AG08396 (cell line): ENCODE results near the gene ZNF236.
"Not testable (repeated sequence)": the region's sequence is repeated elsewhere in the genome, so short reads cannot be mapped to it uniquely, and the experiment has no call there.

Experiments used
- DNase-seq: peaks from one replicate; pipeline ENCODE4 v3.0.0; 2012; ENCODE audit warnings: low spot score, mixed read lengths

The ZNF236 gene

GRCh38 chr18:77005651-77006195 lies 183.4 kb downstream of the ZNF236 start:
- no peak for DNase-seq

- no peak for DNase-seq
Observed at GRCh38 chr18:77006305-77007175, 184.2 kb downstream of the ZNF236 start.

DNA sequence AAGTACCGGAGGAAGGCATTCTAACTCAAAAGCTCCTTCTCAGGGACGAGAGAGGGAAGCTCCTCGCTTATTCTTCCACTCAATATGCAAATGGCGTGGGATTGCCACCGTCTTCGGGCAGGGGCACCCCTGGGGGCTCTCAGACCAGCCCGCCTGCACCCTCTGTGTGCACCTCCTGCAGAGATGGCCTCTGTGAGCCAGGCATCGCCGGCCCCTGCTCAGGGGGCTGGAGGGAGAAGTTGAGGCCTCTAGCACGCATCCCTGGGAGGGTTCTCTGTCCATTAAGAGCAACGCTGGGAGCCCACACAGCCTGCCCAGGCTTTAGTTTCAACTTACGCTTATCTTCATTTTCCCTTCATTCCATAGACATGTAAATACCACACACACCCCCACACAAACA lies 184.9 kb downstream of the ZNF236 start:
- no peak for DNase-seq

GRCh38 chr18:77008006-77008405 lies 185.6 kb downstream of the ZNF236 start:
- no peak for DNase-seq

GRCh38 chr18:77008576-77009315 lies 186.4 kb downstream of the ZNF236 start:
- no peak for DNase-seq

GRCh38 chr18:77009675-77010074 lies 187.3 kb downstream of the ZNF236 start:
- no peak for DNase-seq

- no peak for DNase-seq
Observed at GRCh38 chr18:77012120-77012519, 189.8 kb downstream of the ZNF236 start.

GRCh38 chr18:77012806-77013541 lies 190.6 kb downstream of the ZNF236 start:
- DNase-seq = no peak

- DNase-seq = no peak
Observed at GRCh38 chr18:77013811-77014521, 191.6 kb downstream of the ZNF236 start.

GRCh38 chr18:77014538-77014937 lies 192.2 kb downstream of the ZNF236 start:
- no peak for DNase-seq

DNA sequence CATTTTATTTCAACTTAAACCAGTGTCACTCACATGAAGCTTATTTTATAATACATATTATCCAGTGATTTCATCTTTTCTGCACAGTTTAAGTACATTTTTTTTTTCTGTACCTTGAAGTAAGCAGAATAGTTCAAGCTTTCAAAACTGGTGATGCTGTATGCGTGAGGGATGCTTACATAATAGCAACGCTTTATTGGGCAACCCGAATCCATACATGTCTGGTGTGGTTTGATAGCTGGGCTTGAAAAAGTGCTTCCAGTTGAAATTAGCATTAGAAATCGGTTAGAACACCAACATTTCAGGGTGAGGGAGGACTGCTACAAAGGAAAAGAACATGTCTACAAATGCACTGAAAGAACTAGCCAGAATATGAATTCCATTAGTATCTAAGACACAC lies 192.8 kb downstream of the ZNF236 start:
- DNase-seq = no peak

GRCh38 chr18:77015771-77016710 lies 193.7 kb downstream of the ZNF236 start:
- DNase-seq = no peak

DNA sequence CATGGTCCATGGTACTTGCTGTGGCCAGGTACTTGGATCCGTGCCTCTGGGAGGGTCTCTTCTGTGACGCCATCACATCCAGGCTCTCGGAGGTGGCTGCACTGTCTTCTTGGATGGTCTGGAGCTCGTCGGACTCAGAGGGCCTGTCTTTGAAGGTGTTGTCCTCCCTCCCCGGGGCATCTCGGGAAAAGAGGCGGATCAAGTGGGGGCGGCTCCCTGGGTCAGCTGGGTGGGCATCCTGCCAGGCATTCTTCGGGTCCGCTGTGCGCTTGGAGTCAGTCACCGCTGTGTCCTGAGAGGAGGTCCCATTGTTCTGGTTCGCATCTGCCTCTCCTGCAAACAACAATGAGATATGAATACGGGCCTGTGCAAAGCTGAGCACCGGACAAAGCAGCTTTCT lies 194.6 kb downstream of the ZNF236 start:
- no peak for DNase-seq

DNA sequence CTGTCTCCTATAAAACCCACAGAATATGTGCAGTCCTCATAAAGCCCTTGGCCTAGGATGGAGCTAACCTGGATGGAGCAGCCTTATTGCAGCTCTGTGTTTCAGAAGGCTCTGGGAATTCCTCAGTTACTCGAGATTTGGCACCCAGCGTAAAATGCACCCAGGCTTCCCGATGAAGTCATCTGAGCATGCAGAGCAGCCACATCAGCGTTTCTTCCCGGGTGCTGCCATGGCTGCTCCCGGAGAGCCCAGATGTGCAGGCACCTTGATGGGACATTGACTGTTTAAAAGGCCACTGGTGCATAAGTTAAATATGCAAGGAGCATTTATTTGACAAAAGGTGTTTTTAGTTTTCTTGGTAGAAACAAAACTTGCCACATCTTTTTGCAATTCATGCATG lies 195.0 kb downstream of the ZNF236 start:
- DNase-seq = no peak

DNA sequence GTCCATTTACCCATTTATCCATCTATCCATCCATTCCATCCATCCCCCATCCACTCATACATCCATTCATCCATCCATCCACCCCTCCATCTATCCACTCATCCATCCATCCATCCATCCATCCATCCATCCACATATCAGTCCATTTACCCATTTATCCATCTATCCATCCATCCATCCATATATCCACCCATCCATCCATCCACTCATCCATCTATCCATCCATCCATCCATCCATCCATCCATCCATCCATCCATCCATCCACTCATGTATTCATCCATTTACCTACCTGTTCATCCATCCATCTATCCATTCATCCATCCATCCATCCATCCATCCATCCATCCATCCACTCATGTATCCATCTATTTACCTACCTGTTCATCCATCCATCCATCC lies 196.3 kb downstream of the ZNF236 start:
- DNase-seq = not testable (repeated sequence)

- no peak for DNase-seq
Observed at GRCh38 chr18:77019641-77020040, 197.3 kb downstream of the ZNF236 start.
